ENCODE measurements around the gene SLC13A4.

- TF ChIP-seq CTCF (IDR thresholded peaks at IDR 0.05 in 4 of 5, conservative IDR thresholded peaks at IDR 0.05 in 1 of 5) (no peak), POLR2A (IDR thresholded peaks at IDR 0.05) (no peak)
These were observed 9.1 kb downstream of the SLC13A4 start for GRCh38 chr7:135718794-135719437.

Measured in gastrocnemius medialis (tissue), 4 donors.